Measurements from ENCODE around the gene TUFT1.

The TUFT1 gene, protein sequence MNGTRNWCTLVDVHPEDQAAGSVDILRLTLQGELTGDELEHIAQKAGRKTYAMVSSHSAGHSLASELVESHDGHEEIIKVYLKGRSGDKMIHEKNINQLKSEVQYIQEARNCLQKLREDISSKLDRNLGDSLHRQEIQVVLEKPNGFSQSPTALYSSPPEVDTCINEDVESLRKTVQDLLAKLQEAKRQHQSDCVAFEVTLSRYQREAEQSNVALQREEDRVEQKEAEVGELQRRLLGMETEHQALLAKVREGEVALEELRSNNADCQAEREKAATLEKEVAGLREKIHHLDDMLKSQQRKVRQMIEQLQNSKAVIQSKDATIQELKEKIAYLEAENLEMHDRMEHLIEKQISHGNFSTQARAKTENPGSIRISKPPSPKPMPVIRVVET

DNA sequence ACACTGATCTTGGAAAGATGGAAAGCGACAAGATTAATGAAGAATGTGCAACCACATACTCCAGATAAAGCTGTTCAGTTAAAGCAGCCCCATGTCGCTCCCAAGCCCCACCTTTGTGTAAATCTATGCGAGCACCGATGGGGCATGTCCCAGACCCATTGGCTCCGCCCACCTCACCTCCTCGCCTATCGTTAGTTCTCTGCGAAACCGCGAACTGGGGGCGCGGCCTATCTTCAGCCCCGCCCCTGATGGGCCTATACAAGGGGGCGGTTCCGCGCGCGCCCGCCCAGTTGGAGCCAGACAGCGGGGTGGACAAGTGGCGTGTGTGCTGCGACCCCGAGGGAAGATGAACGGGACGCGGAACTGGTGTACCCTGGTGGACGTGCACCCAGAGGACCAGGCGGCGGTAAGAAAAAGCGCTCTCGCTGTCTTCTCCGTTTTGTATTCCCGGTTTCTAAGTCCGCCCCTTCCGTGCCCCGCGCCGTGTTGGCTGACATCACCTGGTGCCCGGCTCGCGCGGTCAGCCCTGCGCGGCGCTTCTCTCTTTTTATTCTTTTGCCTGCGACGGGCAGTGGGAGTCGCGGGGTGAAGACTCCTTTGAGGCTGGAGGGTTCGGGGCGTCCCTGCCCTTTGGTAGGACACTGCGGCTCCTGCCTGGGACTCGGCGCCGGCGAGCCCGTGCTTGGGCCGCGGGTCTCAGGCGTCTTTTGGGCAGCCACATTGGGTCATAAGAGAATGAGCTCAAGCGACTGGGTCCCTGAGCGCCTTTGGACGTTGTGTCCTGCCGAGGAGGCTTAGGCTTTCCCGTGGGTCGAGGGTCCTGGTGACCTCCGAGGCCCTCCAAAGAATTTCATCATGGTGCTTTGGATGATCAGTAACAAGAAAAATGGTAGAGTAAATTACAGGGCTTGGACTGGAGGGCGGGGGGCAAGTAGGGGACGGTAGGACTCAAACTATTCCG, at the start of gene TUFT1:
Gene TUFT1 (plus strand): TSS at position 289 of the 961 bp plus-strand sequence. CDS start 58 bp downstream, at position 347.
- peak within 1 kb of the TSS; percentile 75 for H3K4me3 ChIP-seq (replicated peaks; ENCODE audit: low read depth, low read length)

DNA sequence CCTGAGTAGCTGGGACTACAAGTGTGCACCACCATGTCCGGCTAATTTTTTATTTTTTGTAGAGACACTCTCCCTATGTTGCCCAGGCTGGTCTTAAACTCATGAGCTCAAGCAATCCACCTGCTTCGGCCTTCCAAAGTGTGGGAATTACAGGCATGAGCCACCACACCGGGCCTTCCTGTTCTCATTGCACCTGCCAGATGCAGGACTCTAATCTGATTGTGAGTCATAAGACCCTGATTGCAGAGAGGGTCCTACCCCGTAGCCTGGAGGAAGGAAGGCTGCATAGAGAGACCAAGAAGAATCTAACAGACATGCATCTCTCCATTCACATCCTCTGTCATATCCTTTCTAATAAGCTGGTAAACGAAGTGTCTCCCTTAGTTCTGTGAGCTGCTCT, 48.5 kb upstream of the TUFT1 start:
- H3K4me3 ChIP-seq (replicated peaks; ENCODE audit: low read depth, low read length) = no peak overlapping the region
- TF ChIP-seq, protein P1, sequence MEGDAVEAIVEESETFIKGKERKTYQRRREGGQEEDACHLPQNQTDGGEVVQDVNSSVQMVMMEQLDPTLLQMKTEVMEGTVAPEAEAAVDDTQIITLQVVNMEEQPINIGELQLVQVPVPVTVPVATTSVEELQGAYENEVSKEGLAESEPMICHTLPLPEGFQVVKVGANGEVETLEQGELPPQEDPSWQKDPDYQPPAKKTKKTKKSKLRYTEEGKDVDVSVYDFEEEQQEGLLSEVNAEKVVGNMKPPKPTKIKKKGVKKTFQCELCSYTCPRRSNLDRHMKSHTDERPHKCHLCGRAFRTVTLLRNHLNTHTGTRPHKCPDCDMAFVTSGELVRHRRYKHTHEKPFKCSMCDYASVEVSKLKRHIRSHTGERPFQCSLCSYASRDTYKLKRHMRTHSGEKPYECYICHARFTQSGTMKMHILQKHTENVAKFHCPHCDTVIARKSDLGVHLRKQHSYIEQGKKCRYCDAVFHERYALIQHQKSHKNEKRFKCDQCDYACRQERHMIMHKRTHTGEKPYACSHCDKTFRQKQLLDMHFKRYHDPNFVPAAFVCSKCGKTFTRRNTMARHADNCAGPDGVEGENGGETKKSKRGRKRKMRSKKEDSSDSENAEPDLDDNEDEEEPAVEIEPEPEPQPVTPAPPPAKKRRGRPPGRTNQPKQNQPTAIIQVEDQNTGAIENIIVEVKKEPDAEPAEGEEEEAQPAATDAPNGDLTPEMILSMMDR (IDR thresholded peaks at IDR 0.05; ENCODE audit: low read depth, low read length, missing control alignments) = no peak
- no peak for DNase-seq (ENCODE audit: extremely low read depth, low read depth)

More for the DNA sequence above, at the start of gene TUFT1:
- DNase-seq (ENCODE audit: extremely low read depth, low read depth) = peak; percentile 63
- TF ChIP-seq, protein P1 (IDR thresholded peaks at IDR 0.05; ENCODE audit: low read depth, low read length, missing control alignments) = no peak

DNA sequence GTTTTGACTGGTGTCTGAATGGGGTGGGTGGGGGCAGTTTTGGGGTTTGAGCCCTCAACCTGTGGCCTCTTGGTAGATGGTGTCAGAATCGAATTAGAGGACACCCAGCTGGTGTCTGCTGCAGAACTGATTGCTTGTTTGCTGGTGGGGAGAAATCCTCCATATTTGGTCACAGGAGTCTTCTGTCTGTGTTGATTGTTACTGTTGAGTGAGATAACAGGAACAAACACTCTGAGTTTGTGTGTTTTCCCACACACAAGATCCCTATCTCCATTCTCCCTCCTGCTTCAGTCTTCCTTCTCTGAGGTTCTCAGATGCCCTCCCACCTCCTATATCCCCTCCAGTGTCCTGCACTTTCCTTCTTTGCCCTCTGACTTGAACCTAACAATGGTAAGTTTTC, 48.0 kb upstream of the TUFT1 start:
- DNase-seq (ENCODE audit: extremely low read depth, low read depth) = no peak
- TF ChIP-seq, protein P1 (IDR thresholded peaks at IDR 0.05; ENCODE audit: low read depth, low read length, missing control alignments) = no peak
- H3K4me3 ChIP-seq (replicated peaks; ENCODE audit: low read depth, low read length) = no peak overlapping the region

DNA sequence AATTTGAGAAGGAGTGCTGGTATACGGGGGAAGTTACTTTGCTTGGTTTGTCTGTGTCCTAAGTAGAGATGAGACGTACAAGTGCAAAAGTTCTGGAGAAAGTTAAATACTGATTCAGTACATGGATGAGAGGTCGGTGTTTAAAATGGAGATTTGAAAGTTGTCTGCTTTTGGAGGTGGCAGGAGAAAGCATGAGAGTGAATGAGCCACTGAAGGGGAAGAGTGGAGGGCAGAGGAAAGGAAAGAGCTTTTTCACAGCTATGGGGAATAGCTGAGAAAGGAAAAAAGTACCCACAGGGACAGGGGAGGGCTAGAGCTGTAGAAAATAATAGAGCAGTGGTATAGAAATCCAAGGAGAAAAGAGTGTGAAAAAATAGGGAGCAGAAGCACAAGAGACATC, 47.1 kb upstream of the TUFT1 start:
- no peak for DNase-seq (ENCODE audit: extremely low read depth, low read depth)
- no peak overlapping the region for H3K4me3 ChIP-seq (replicated peaks; ENCODE audit: low read depth, low read length)
- TF ChIP-seq, protein P1 (IDR thresholded peaks at IDR 0.05; ENCODE audit: low read depth, low read length, missing control alignments) = no peak

DNA sequence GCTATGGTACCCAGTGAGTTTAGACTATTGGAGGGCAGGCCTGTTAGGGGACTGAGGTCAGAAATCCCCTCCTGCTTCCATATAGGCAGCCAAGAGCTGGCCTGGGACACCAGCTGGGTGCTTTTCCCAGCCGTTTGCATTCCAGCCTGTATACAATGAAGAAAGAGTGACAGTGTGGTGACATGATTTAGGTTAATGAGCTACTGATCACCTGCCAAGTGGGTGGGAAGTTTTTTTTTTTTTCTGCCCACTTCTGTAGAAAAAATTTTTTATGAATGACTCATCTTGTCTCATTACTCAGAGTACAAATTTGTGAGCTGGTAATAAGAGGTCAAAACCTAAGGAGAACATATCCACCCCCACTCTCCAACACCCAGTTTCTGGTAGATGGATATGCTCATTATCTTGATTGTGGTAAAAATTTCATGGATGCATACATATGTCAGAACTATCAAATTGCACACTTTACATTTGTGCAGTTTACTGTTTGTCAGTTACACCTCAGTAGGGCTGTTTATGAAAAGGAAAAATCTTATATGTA, 45.3 kb upstream of the TUFT1 start:
- DNase-seq (ENCODE audit: extremely low read depth, low read depth) = peak; percentile 51
- TF ChIP-seq, protein P1 (IDR thresholded peaks at IDR 0.05; ENCODE audit: low read depth, low read length, missing control alignments) = no peak
- no peak overlapping the region for H3K4me3 ChIP-seq (replicated peaks; ENCODE audit: low read depth, low read length)

DNA sequence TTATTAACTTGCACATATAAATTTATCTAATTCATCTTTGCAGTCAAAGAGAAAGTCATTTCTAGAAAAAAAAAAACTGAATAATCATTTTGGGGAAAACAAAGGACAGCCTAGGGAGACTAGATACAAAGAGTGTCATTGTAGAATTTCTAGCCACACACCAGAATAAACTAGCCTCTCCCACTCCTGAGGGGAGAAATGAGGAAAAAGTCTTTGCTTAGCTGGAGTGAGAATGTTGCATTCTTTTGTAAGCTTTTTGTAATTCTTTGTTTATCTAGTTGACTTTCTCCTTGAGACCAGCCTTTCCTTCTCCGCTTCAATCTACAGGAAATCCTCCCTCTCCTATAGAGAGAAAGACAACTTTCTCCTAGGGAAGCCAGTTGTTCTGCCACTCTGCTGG, 44.8 kb upstream of the TUFT1 start:
- TF ChIP-seq, protein P1 (IDR thresholded peaks at IDR 0.05; ENCODE audit: low read depth, low read length, missing control alignments) = no peak

More for the DNA sequence above, 44.8 kb upstream of the TUFT1 start:
- H3K4me3 ChIP-seq (replicated peaks; ENCODE audit: low read depth, low read length) = no peak overlapping the region
- DNase-seq (ENCODE audit: extremely low read depth, low read depth) = no peak
